GM23338 (cell line): Measurements from ENCODE around the gene ANKRD11. TPM values are rescaled to one million over a fixed set of nuclear protein-coding genes. Genes with fewer than 3 reads are reported as not detected.
A peak's percentile ranks its signal among the peaks of the same experiment; 100 is the strongest.

Experiments used
- ATAC-seq: fragments of 200-7000 bp; cut with Tn5 transposase; 3 replicates; pipeline ENCODE4 v1.9.1; 2020
- DNase-seq: peaks from one replicate; pipeline ENCODE4 v3.0.0-alpha.2; 2015; ENCODE audit warnings: low spot score
- H2AFZ ChIP-seq: fragments of 200-600 bp; sonication (generic); 2 replicates; pipeline ENCODE4 v1.8.0; 2016; ENCODE audit warnings: antibody characterized with exemption, mild to moderate bottlenecking, moderate library complexity
- H3F3A ChIP-seq: fragments of 200-600 bp; sonication (generic); replicated peaks from 2 replicates; pipeline ENCODE4 v1.8.0; 2017; ENCODE audit warnings: antibody characterized with exemption, mixed run types, low read depth
- H3K27ac ChIP-seq: fragments of 200-600 bp; sonication (generic); 2 replicates; pipeline ENCODE4 v1.6.1; 2016; ENCODE audit warnings: low read depth
- H3K27me3 ChIP-seq: fragments of 200-600 bp; sonication (generic); 2 replicates; pipeline ENCODE4 v1.8.0; 2016; ENCODE audit warnings: mild to moderate bottlenecking, mixed run types, moderate library complexity; ENCODE audit not compliant: insufficient read depth
- H3K36me3 ChIP-seq: fragments of 200-600 bp; sonication (generic); 2 replicates; pipeline ENCODE4 v1.8.0; 2016; ENCODE audit warnings: mild to moderate bottlenecking; ENCODE audit not compliant: insufficient read depth
- H3K4me1 ChIP-seq: fragments of 200-600 bp; sonication (generic); 2 replicates; pipeline ENCODE4 v1.8.0; 2016; ENCODE audit warnings: mild to moderate bottlenecking, moderate library complexity; ENCODE audit not compliant: insufficient read depth
- H3K4me2 ChIP-seq: fragments of 200-600 bp; sonication (generic); 2 replicates; pipeline ENCODE4 v1.7.1; 2017; ENCODE audit warnings: mixed run types
- H3K4me3 ChIP-seq: fragments of 200-600 bp; sonication (generic); 2 replicates; pipeline ENCODE4 v1.6.1; 2016; ENCODE audit warnings: mixed run types
- H3K79me2 ChIP-seq: fragments of 200-600 bp; sonication (generic); replicated peaks from 2 replicates; pipeline ENCODE4 v1.8.0; 2017; ENCODE audit warnings: mild to moderate bottlenecking; ENCODE audit not compliant: insufficient read depth
- H3K9me2 ChIP-seq: fragments of 200-600 bp; sonication (generic); 2 replicates; pipeline ENCODE4 v1.8.0; 2017; ENCODE audit not compliant: insufficient read depth
- H4K20me1 ChIP-seq: fragments of 200-600 bp; sonication (generic); replicated peaks from 2 replicates; pipeline ENCODE4 v1.8.0; 2017; ENCODE audit warnings: mild to moderate bottlenecking; ENCODE audit not compliant: insufficient read depth
- H3K27ac Mint-ChIP-seq: 2 replicates; pipeline ENCODE4 v1.8.0; 2020; ENCODE audit warnings: inconsistent platforms, mild to moderate bottlenecking, moderate library complexity, mixed read lengths
- H3K27me3 Mint-ChIP-seq: 3 replicates; pipeline ENCODE4 v1.8.0; 2022; ENCODE audit warnings: low read depth, mild to moderate bottlenecking, moderate library complexity, mixed read lengths, inconsistent platforms; ENCODE audit not compliant: insufficient read depth, poor library complexity
- H3K36me3 Mint-ChIP-seq: 3 replicates; pipeline ENCODE4 v1.8.0; 2021; ENCODE audit warnings: low read depth, mild to moderate bottlenecking, inconsistent platforms, moderate library complexity, mixed read lengths
- H3K4me1 Mint-ChIP-seq: 3 replicates; pipeline ENCODE4 v1.8.0; 2020; ENCODE audit warnings: mild to moderate bottlenecking, inconsistent platforms, mixed read lengths
- H3K4me3 Mint-ChIP-seq: 3 replicates; pipeline ENCODE4 v1.8.0; 2021; ENCODE audit warnings: moderate library complexity, mild to moderate bottlenecking, inconsistent platforms, mixed read lengths
- H3K9me3 Mint-ChIP-seq: 3 replicates; pipeline ENCODE4 v1.8.0; 2020; ENCODE audit warnings: moderate library complexity, mild to moderate bottlenecking, inconsistent platforms, mixed read lengths
- ETS1 ChIP-seq: IDR thresholded peaks from 2 replicates; pipeline ENCODE4 v1.6.1; 2016; ENCODE audit warnings: antibody characterized with exemption
- EZH2 ChIP-seq: fragments of 200-600 bp; sonication (generic); IDR thresholded peaks from one replicate; pipeline ENCODE4 v1.8.0; 2017; ENCODE audit warnings: antibody characterized with exemption, mild to moderate bottlenecking, low read depth; ENCODE audit not compliant: unreplicated experiment
- EZH2phosphoT487 ChIP-seq: fragments of 200-600 bp; sonication (generic); IDR thresholded peaks from one replicate; pipeline ENCODE4 v1.8.1; 2018; ENCODE audit warnings: antibody characterized with exemption; ENCODE audit not compliant: unreplicated experiment
- JUNB ChIP-seq: IDR thresholded peaks from one replicate; pipeline ENCODE4 v1.6.1; 2016; ENCODE audit warnings: antibody characterized with exemption; ENCODE audit not compliant: unreplicated experiment
- POLR2AphosphoS5 ChIP-seq: IDR thresholded peaks from 2 replicates; pipeline ENCODE4 v1.6.1; 2016; ENCODE audit warnings: antibody characterized with exemption, low read depth
- REST ChIP-seq: IDR thresholded peaks from one replicate; pipeline ENCODE4 v1.6.1; 2018; ENCODE audit warnings: antibody characterized with exemption; ENCODE audit not compliant: unreplicated experiment
- STAT1 ChIP-seq: IDR thresholded peaks from one replicate; pipeline ENCODE4 v1.6.1; 2016; ENCODE audit warnings: antibody characterized with exemption; ENCODE audit not compliant: unreplicated experiment
- ZNF114 ChIP-seq: fragments of 250-450 bp; sonication (Bioruptor Pico); IDR thresholded peaks from 2 replicates; pipeline ENCODE4 v1.5.0; 2020; ENCODE audit warnings: mild to moderate bottlenecking, moderate library complexity
- ZNF331 ChIP-seq: fragments of 250-450 bp; sonication (Bioruptor Pico); IDR thresholded peaks from 2 replicates; pipeline ENCODE4 v1.5.0; 2020; ENCODE audit warnings: low read depth, mild to moderate bottlenecking, moderate library complexity
- polyA plus RNA-seq: library from polyadenylated mRNA; unstranded; fragments of >200 nt; fragmentation: Nextera tagmentation; extraction: Ambion mirVana; gene quantifications from 2 replicates; pipeline ENCODE4 v1.2.1, GENCODE V29; 2016
- total RNA-seq: library from RNA; depleted of rRNA; stranded (reverse); fragments of >200 nt; shearing (Covaris generic); gene quantifications from 2 replicates; pipeline ENCODE4 v1.2.3, GENCODE V29; 2014
- TF ChIP-seq, protein P1 (sequence below), 2 experiments: fragments of 200-600 bp in 1 of 2; sonication (generic) in 1 of 2; conservative IDR thresholded peaks; 2 replicates each; pipeline versions ENCODE4 v1.5.1 to v1.6.1; 2016 to 2017; ENCODE audit warnings: antibody characterized with exemption in 2 of 2, low read depth in 2 of 2, mild to moderate bottlenecking in 2 of 2, moderate library complexity in 1 of 2
- TF ChIP-seq, protein P2 (sequence below): fragments of 250-450 bp; sonication (Bioruptor Pico); IDR thresholded peaks from 2 replicates; pipeline ENCODE4 v1.5.0; 2020; ENCODE audit warnings: mild to moderate bottlenecking, moderate library complexity

Gene ANKRD11
- total and polyA plus RNA-seq, 2 experiments from 2014 or later = 130 to 159 TPM

DNA sequence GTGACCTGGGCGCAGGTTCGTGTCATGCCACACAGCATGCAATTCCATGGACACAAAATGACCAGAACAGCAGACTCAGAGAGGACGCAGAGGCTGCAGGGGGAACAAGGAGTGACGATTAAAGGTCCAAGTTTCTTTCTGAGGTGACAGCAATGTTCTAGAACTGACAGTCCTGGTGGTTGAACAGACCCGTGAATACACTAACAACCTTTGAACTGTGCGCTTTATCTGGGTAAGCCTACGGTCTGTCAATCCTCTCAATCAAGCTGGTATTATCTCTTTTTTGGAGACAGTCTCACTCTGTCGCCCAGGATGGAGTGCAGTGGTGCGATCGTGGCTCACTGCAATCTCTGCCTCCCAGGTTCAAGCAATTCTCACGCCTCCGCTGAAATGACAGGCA lies 138.7 kb downstream of the ANKRD11 start:
- no peaks in the 10 kb centered on the region for H3K27me3 ChIP-seq
- Mint-ChIP-seq H3K4me3 (no peak overlapping the region), H3K27ac (peak overlapping the region; percentile 63; the same call in 1 of the 2 replicates), H3K36me3 (peaks cover 9% of the 10 kb centered on the region; the same call in 1 of the 3 replicates), H3K27me3 (peaks cover 14% of the 10 kb centered on the region), H3K4me1 (peaks cover 76% of the 10 kb centered on the region), H3K9me3 (no peaks in the 10 kb centered on the region)
- H4K20me1 ChIP-seq = peaks cover 96% of the 10 kb centered on the region
- DNase-seq = no peak
- H3K4me2 ChIP-seq = no peak overlapping the region
- H3F3A ChIP-seq = 0 out of 2 replicates have a peak, but pooled peaks cover 7% of the 10 kb centered on the region
- no peak overlapping the region for H3K4me3 ChIP-seq
- no peaks in the 10 kb centered on the region for H3K36me3 ChIP-seq
- TF ChIP-seq REST (no peak), STAT1 (no peak), POLR2AphosphoS5 (no peak), EZH2 (no peak), ZNF331 (no peak), EZH2phosphoT487 (no peak), ETS1 (no peak), ZNF114 (CRISPR knock-in tag) (no peak), JUNB (no peak)
- TF ChIP-seq, protein P1, sequence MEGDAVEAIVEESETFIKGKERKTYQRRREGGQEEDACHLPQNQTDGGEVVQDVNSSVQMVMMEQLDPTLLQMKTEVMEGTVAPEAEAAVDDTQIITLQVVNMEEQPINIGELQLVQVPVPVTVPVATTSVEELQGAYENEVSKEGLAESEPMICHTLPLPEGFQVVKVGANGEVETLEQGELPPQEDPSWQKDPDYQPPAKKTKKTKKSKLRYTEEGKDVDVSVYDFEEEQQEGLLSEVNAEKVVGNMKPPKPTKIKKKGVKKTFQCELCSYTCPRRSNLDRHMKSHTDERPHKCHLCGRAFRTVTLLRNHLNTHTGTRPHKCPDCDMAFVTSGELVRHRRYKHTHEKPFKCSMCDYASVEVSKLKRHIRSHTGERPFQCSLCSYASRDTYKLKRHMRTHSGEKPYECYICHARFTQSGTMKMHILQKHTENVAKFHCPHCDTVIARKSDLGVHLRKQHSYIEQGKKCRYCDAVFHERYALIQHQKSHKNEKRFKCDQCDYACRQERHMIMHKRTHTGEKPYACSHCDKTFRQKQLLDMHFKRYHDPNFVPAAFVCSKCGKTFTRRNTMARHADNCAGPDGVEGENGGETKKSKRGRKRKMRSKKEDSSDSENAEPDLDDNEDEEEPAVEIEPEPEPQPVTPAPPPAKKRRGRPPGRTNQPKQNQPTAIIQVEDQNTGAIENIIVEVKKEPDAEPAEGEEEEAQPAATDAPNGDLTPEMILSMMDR (conservative IDR thresholded peaks at IDR 0.05; ENCODE audit: low read depth in 2 of 2) = no peak
- TF ChIP-seq, protein P2, sequence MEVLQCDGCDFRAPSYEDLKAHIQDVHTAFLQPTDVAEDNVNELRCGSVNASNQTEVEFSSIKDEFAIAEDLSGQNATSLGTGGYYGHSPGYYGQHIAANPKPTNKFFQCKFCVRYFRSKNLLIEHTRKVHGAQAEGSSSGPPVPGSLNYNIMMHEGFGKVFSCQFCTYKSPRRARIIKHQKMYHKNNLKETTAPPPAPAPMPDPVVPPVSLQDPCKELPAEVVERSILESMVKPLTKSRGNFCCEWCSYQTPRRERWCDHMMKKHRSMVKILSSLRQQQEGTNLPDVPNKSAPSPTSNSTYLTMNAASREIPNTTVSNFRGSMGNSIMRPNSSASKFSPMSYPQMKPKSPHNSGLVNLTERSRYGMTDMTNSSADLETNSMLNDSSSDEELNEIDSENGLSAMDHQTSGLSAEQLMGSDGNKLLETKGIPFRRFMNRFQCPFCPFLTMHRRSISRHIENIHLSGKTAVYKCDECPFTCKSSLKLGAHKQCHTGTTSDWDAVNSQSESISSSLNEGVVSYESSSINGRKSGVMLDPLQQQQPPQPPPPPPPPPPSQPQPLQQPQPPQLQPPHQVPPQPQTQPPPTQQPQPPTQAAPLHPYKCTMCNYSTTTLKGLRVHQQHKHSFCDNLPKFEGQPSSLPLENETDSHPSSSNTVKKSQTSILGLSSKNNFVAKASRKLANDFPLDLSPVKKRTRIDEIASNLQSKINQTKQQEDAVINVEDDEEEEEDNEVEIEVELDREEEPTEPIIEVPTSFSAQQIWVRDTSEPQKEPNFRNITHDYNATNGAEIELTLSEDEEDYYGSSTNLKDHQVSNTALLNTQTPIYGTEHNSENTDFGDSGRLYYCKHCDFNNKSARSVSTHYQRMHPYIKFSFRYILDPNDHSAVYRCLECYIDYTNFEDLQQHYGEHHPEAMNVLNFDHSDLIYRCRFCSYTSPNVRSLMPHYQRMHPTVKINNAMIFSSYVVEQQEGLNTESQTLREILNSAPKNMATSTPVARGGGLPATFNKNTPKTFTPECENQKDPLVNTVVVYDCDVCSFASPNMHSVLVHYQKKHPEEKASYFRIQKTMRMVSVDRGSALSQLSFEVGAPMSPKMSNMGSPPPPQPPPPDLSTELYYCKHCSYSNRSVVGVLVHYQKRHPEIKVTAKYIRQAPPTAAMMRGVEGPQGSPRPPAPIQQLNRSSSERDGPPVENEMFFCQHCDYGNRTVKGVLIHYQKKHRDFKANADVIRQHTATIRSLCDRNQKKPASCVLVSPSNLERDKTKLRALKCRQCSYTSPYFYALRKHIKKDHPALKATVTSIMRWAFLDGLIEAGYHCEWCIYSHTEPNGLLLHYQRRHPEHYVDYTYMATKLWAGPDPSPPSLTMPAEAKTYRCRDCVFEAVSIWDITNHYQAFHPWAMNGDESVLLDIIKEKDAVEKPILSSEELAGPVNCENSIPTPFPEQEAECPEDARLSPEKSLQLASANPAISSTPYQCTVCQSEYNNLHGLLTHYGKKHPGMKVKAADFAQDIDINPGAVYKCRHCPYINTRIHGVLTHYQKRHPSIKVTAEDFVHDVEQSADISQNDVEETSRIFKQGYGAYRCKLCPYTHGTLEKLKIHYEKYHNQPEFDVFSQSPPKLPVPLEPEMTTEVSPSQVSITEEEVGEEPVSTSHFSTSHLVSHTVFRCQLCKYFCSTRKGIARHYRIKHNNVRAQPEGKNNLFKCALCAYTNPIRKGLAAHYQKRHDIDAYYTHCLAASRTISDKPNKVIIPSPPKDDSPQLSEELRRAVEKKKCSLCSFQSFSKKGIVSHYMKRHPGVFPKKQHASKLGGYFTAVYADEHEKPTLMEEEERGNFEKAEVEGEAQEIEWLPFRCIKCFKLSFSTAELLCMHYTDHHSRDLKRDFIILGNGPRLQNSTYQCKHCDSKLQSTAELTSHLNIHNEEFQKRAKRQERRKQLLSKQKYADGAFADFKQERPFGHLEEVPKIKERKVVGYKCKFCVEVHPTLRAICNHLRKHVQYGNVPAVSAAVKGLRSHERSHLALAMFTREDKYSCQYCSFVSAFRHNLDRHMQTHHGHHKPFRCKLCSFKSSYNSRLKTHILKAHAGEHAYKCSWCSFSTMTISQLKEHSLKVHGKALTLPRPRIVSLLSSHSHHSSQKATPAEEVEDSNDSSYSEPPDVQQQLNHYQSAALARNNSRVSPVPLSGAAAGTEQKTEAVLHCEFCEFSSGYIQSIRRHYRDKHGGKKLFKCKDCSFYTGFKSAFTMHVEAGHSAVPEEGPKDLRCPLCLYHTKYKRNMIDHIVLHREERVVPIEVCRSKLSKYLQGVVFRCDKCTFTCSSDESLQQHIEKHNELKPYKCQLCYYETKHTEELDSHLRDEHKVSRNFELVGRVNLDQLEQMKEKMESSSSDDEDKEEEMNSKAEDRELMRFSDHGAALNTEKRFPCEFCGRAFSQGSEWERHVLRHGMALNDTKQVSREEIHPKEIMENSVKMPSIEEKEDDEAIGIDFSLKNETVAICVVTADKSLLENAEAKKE (CRISPR knock-in tag) = no peak
- no peaks in the 10 kb centered on the region for H3K9me2 ChIP-seq
- ATAC-seq = no peak
- H3K4me1 ChIP-seq = peaks cover 39% of the 10 kb centered on the region
- peaks cover 100% of the 10 kb centered on the region for H3K79me2 ChIP-seq
- H3K27ac ChIP-seq = no peak overlapping the region
- H2AFZ ChIP-seq = no peak overlapping the region
